GM23248 (cell line): ENCODE measurements around the gene ARHGAP5. TPM values are rescaled to one million over a fixed set of nuclear protein-coding genes. Genes with fewer than 3 reads are reported as not detected.

ENCODE experiments used
- DNase-seq: peaks from one replicate; pipeline ENCODE4 v3.0.0-alpha.2; 2015
- H2AFZ ChIP-seq: fragments of 200-600 bp; sonication (generic); 2 replicates; pipeline ENCODE4 v1.6.1; 2016; ENCODE audit warnings: antibody characterized with exemption
- H3F3A ChIP-seq: fragments of 200-600 bp; sonication (generic); 2 replicates; pipeline ENCODE4 v1.6.1; 2016; ENCODE audit warnings: mild to moderate bottlenecking, antibody characterized with exemption, mixed run types; ENCODE audit not compliant: insufficient read depth
- H3K27ac ChIP-seq: fragments of 200-600 bp; sonication (generic); 2 replicates; pipeline ENCODE4 v1.5.1; 2016; ENCODE audit warnings: mild to moderate bottlenecking
- H3K27me3 ChIP-seq: fragments of 200-600 bp; sonication (generic); replicated peaks from 2 replicates; pipeline ENCODE4 v1.6.1; 2016; ENCODE audit warnings: mild to moderate bottlenecking; ENCODE audit not compliant: insufficient read depth
- H3K36me3 ChIP-seq: fragments of 200-600 bp; sonication (generic); 2 replicates; pipeline ENCODE4 v1.6.1; 2016; ENCODE audit warnings: low read depth, mild to moderate bottlenecking
- H3K4me1 ChIP-seq: fragments of 200-600 bp; sonication (generic); 2 replicates; pipeline ENCODE4 v1.6.1; 2016; ENCODE audit warnings: mild to moderate bottlenecking; ENCODE audit not compliant: insufficient read depth
- H3K4me2 ChIP-seq: fragments of 200-600 bp; sonication (generic); one replicate; pipeline ENCODE4 v1.6.1; 2016; ENCODE audit warnings: mild to moderate bottlenecking; ENCODE audit not compliant: unreplicated experiment
- H3K4me3 ChIP-seq: fragments of 200-600 bp; sonication (generic); 2 replicates; pipeline ENCODE4 v1.5.1; 2016; ENCODE audit warnings: mild to moderate bottlenecking
- H3K79me2 ChIP-seq: fragments of 200-600 bp; sonication (generic); 2 replicates; pipeline ENCODE4 v1.6.1; 2016; ENCODE audit warnings: mild to moderate bottlenecking; ENCODE audit not compliant: insufficient read depth
- H3K9ac ChIP-seq: fragments of 200-600 bp; sonication (generic); 2 replicates; pipeline ENCODE4 v1.6.1; 2016; ENCODE audit warnings: mild to moderate bottlenecking
- H3K9me2 ChIP-seq: fragments of 200-600 bp; sonication (generic); 2 replicates; pipeline ENCODE4 v1.6.1; 2016; ENCODE audit warnings: mixed run types, mild to moderate bottlenecking, moderate library complexity; ENCODE audit not compliant: insufficient read depth
- H3K9me3 ChIP-seq: fragments of 200-600 bp; sonication (generic); one replicate; pipeline ENCODE4 v1.6.1; 2017; ENCODE audit warnings: low read depth
- H4K20me1 ChIP-seq: fragments of 200-600 bp; sonication (generic); 2 replicates; pipeline ENCODE4 v1.6.0; 2016; ENCODE audit not compliant: insufficient read depth
- EZH2 ChIP-seq: fragments of 200-600 bp; sonication (generic); IDR thresholded peaks from 2 replicates; pipeline ENCODE4 v1.6.1; 2018; ENCODE audit warnings: antibody characterized with exemption, mild to moderate bottlenecking; ENCODE audit not compliant: insufficient read depth, poor library complexity, severe bottlenecking
- EZH2phosphoT487 ChIP-seq: fragments of 200-600 bp; sonication (generic); IDR thresholded peaks from 2 replicates; pipeline ENCODE4 v1.6.1; 2018; ENCODE audit warnings: antibody characterized with exemption, moderate library complexity, mild to moderate bottlenecking, low read depth; ENCODE audit not compliant: insufficient read depth
- WGBS, 2 experiments: methylation state at CpG; one replicate each; pipeline ENCODE4 v1.1.6; 2015 to 2017; ENCODE audit warnings: low lambda C conversion rate in 2 of 2, low coverage in 1 of 2; ENCODE audit errors: missing lambda C conversion rate in 2 of 2; 5-methylcytosine and 5-hydroxymethylcytosine counted together
- in situ Hi-C: fragments of 300-500 bp; cut with MboI; formaldehyde crosslinking; loops from 2 replicates; pipeline ENCODE4 v1.15.0; 2020
- polyA plus RNA-seq: library from polyadenylated mRNA; unstranded; fragments of >200 nt; fragmentation: Nextera tagmentation; extraction: Ambion mirVana; gene quantifications from 2 replicates; pipeline ENCODE4 v1.2.1, GENCODE V29; 2016
- total RNA-seq: library from RNA; depleted of rRNA; stranded (reverse); fragments of >200 nt; shearing (Covaris generic); gene quantifications from 2 replicates; pipeline ENCODE4 v1.2.3, GENCODE V29; 2014

ARHGAP5 gene
- total and polyA plus RNA-seq, 2 experiments from 2014 or later, result 34.6 to 80.1 TPM

- H3K36me3 ChIP-seq, result no peaks in the 10 kb centered on the region
- H4K20me1 ChIP-seq, result 0 out of 2 replicates have a peak, but pooled peaks cover under 1% of the 10 kb centered on the region
- whole genome bisulfite sequencing, 2 experiments, result 86 to 87% methylated on average over 6 of the region's 6 CpGs
- no peak overlapping the region for H2AFZ ChIP-seq
- H3K79me2 ChIP-seq, result peaks cover 24% of the 10 kb centered on the region
- TF ChIP-seq EZH2phosphoT487, result no peak
- no peak for TF ChIP-seq EZH2
- H3K4me2 ChIP-seq, result no peak overlapping the region
- H3K4me3 ChIP-seq, result no peak overlapping the region
- H3K9me3 ChIP-seq, result no peaks in the 10 kb centered on the region
- peaks cover 16% of the 10 kb centered on the region for H3K4me1 ChIP-seq
- no peak overlapping the region for H3K27ac ChIP-seq
- H3F3A ChIP-seq, result peaks cover 17% of the 10 kb centered on the region
- in situ Hi-C loops, result no loop called here
- H3K9ac ChIP-seq, result no peak overlapping the region
- no peaks in the 10 kb centered on the region for H3K27me3 ChIP-seq
- H3K9me2 ChIP-seq, result no peaks in the 10 kb centered on the region
- DNase-seq, result peak; percentile 79
Observed at GRCh38 chr14:32073537-32074189, 3.4 kb upstream of the ARHGAP5 start.

GRCh38 chr14:32074887-32075572, 2.1 kb upstream of the ARHGAP5 start:
- no peaks in the 10 kb centered on the region for H3K9me3 ChIP-seq
- H3K36me3 ChIP-seq, result no peaks in the 10 kb centered on the region
- H3K4me3 ChIP-seq, result peak overlapping the region; percentile 86
- H2AFZ ChIP-seq, result peak overlapping the region; percentile 93; the same call in 1 of the 2 replicates
- H3K9me2 ChIP-seq, result no peaks in the 10 kb centered on the region
- peak overlapping the region; percentile 90 for H3K9ac ChIP-seq
- 0 out of 2 replicates have a peak, but pooled peaks cover 13% of the 10 kb centered on the region for H4K20me1 ChIP-seq
- H3K27ac ChIP-seq, result peak overlapping the region; percentile 93
- in situ Hi-C loops, result no loop called here
- H3K27me3 ChIP-seq, result no peaks in the 10 kb centered on the region
- H3F3A ChIP-seq, result peaks cover 27% of the 10 kb centered on the region
- 76 to 79% methylated on average over 8 of the region's 8 CpGs for WGBS, 2 experiments
- peak overlapping the region; percentile 92 for H3K4me2 ChIP-seq
- H3K79me2 ChIP-seq, result peaks cover 38% of the 10 kb centered on the region
- peak; percentile 20 for DNase-seq
- H3K4me1 ChIP-seq, result peaks cover 28% of the 10 kb centered on the region
- TF ChIP-seq EZH2phosphoT487, result no peak
- TF ChIP-seq EZH2, result no peak

DNA sequence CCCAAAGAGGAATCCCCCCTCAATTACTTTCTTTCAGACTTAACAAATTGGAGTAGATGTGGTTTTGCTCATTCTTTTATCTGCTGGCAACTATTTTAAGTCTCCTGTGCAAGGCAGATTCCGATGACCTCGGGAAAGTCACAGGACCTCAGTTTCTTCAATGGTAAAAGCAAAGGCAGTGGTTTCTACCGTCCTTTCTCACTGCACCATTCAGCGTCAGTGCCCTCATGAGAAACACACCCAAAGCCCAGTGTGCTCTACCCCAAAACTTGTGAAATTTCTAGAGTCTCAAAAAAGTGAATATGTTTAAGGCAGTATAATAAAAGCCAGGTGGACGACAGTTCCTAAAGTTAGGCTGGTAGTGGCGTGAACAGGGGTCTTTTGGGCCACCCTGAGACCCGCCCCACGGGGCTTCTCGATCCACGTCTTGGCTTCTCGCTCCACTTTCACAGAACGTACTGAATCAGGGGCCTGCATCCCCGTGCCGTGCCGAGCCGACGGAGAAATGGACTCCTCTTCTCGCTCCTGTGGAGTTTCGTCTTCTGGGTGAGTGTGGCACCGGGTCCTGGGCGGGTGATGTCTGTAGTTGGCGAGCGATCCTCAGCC, 1.3 kb upstream of the ARHGAP5 start:
- Histone ChIP-seq H4K20me1 (peaks cover 18% of the 10 kb centered on the region; the same call in 1 of the 2 replicates), H2AFZ (peak overlapping the region; percentile 93), H3K36me3 (no peaks in the 10 kb centered on the region), H3K27ac (peak overlapping the region; percentile 93), H3F3A (peaks cover 27% of the 10 kb centered on the region), H3K9ac (peak overlapping the region; percentile 90), H3K4me2 (peak overlapping the region; percentile 92), H3K4me3 (peak overlapping the region; percentile 86), H3K4me1 (peaks cover 34% of the 10 kb centered on the region), H3K27me3 (no peaks in the 10 kb centered on the region), H3K9me3 (no peaks in the 10 kb centered on the region), H3K79me2 (peaks cover 45% of the 10 kb centered on the region), H3K9me2 (no peaks in the 10 kb centered on the region)
- in situ Hi-C loops, result no loop called here
- TF ChIP-seq EZH2, result no peak
- TF ChIP-seq EZH2phosphoT487, result no peak
- WGBS, 2 experiments, result 1 to 2% methylated on average over 23 of the region's 23 CpGs
- DNase-seq, result peak; percentile 87

DNA sequence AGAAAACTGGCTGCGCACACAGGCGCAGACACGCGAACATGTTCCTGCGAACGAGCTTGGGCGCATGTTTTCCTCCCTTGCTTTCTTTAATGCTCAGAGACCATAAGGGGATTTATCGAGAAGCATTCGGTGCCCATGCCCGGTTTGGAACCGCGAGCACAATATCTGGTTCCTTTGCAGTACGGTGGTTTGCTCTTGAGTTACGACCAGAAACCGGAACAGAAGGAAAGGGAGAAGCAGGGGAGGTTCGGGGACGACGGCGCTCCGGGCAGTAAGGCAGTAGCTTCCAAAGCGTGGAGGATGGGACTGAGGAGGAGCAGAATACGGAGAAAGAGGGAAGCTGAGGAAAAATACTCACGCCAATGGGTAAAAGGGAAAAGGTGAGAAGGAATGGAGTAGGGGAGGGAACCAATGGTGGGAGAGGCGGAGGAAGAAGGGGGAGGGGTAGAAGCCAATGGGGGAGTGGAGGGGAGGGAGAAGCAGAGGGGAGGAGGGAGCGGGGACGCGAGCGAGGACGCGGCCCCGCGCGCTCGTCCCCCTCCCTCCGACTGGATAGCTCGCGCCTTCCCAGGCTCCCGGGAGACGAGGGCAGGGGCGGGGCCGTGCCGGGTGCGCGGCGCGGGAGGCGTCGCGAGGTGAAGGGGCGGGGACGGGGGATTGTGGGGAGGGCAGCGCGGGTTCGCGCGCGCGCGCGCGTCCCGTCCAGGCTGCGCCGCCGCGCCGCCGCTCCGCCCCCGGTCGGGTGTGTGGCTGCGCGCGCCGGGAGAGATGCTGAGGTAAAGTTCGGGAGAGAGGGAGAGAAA, 625 bp upstream of the ARHGAP5 start:
- H3K4me1 ChIP-seq, result peaks cover 39% of the 10 kb centered on the region
- DNase-seq, result peak; percentile 98
- H3K9me2 ChIP-seq, result no peaks in the 10 kb centered on the region
- H3K4me3 ChIP-seq, result peak overlapping the region; percentile 86
- no peaks in the 10 kb centered on the region for H3K9me3 ChIP-seq
- H3K27ac ChIP-seq, result peak overlapping the region; percentile 93
- in situ Hi-C loops, result no loop called here
- peaks cover 18% of the 10 kb centered on the region for H4K20me1 ChIP-seq
- WGBS, 2 experiments, result 2% methylated on average over 23 to 72 of the region's 76 CpGs
- TF ChIP-seq EZH2 (no peak), EZH2phosphoT487 (no peak)
- H3F3A ChIP-seq, result peaks cover 27% of the 10 kb centered on the region
- H2AFZ ChIP-seq, result peak overlapping the region; percentile 93
- H3K27me3 ChIP-seq, result no peaks in the 10 kb centered on the region
- peak overlapping the region; percentile 90 for H3K9ac ChIP-seq
- no peaks in the 10 kb centered on the region for H3K36me3 ChIP-seq
- H3K4me2 ChIP-seq, result peak overlapping the region; percentile 92
- peaks cover 52% of the 10 kb centered on the region for H3K79me2 ChIP-seq
